ENCODE measurements around the gene PPFIBP1. TPM values are rescaled to one million over a fixed set of nuclear protein-coding genes. Genes with fewer than 3 reads are reported as not detected.
"Not testable (repeated sequence)": the region's sequence is repeated elsewhere in the genome, so short reads cannot be mapped to it uniquely, and the experiment has no call there.

Gene PPFIBP1
- total RNA-seq, 4 donors from 2014 or later: 135 to 199 (median 167) TPM

GRCh38 chr12:27631365-27631764 lies 107.4 kb downstream of the PPFIBP1 start:
- TF ChIP-seq POLR2A (IDR thresholded peaks at IDR 0.05): no peak
- no peak for TF ChIP-seq CTCF (IDR thresholded peaks at IDR 0.05)
- H3K27ac ChIP-seq: no peak overlapping the region
- H3K9me3 ChIP-seq: no peaks in the 10 kb centered on the region
- no peak for DNase-seq
- H3K27me3 ChIP-seq: no peaks in the 10 kb centered on the region
- peaks cover 0 to 3% of the 10 kb centered on the region in 2 donors for H3K4me1 ChIP-seq
- 95% methylated on average over 5 of the region's 5 CpGs for WGBS, 2 donors
- H3K36me3 ChIP-seq: no peaks in the 10 kb centered on the region
- intact Hi-C loops (cut with DNase I): no loop called here
- no peak overlapping the region for H3K4me3 ChIP-seq (replicated peaks in 1 of 3)

GRCh38 chr12:27631813-27632491 lies 107.9 kb downstream of the PPFIBP1 start:
- Histone ChIP-seq H3K27me3 (no peaks in the 10 kb centered on the region), H3K27ac (peak overlapping the region in 1 of 3 donors; percentile 14), H3K36me3 (no peaks in the 10 kb centered on the region), H3K9me3 (no peaks in the 10 kb centered on the region), H3K4me1 (no peaks in the 10 kb centered on the region), H3K4me3 (replicated peaks in 1 of 3) (no peak overlapping the region)
- WGBS, 2 donors: 76 to 83% methylated on average over 2 of the region's 2 CpGs
- DNase-seq: no peak
- intact Hi-C loops (cut with DNase I): no loop called here
- TF ChIP-seq POLR2A (IDR thresholded peaks at IDR 0.05) (no peak), CTCF (IDR thresholded peaks at IDR 0.05) (no peak)

DNA sequence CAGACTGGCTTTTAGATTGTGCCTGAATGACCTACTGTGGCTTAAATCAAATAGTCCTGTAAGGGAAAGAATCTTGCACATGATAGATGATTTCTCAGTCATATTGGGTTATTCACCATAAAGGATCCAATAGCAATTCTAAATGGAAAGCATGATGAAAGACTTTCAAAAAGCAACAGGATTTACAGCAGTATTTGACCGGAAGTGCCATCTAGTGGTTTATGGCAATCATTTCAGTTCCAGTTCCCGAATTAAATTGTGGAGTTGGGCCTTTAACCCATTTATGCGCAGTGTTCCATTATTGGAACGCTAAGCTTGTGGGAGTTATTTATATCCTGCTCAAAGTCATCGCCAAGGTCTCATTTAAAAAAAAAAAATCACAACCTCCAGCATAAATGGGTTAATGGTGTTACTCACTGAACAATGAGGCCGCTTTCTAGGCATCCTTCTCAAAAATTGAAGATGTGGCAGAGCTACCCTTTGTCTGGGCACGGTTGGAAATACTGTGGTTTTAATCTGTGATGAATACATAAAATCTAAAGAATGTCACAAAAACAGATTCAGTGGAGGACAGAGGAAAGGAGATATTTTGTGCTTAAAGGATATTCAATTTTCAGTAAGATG lies 111.5 kb downstream of the PPFIBP1 start:
- no peaks in the 10 kb centered on the region for H3K27me3 ChIP-seq
- intact Hi-C loops (cut with DNase I): no loop called here
- no peaks in the 10 kb centered on the region for H3K36me3 ChIP-seq
- H3K27ac ChIP-seq: no peak overlapping the region
- 60 to 69% methylated on average over 7 of the region's 7 CpGs for WGBS, 2 donors
- no peaks in the 10 kb centered on the region for H3K9me3 ChIP-seq
- peak in 5 of 6 experiments; percentile 45 to 80 (median 74) for TF ChIP-seq CTCF (IDR thresholded peaks at IDR 0.05)
- no peak for TF ChIP-seq POLR2A (IDR thresholded peaks at IDR 0.05)
- H3K4me1 ChIP-seq: peaks cover 4 to 9% of the 10 kb centered on the region in 2 donors
- H3K4me3 ChIP-seq (replicated peaks in 1 of 3): no peak overlapping the region
- DNase-seq: no peak

GRCh38 chr12:27636569-27636968 lies 112.6 kb downstream of the PPFIBP1 start:
- H3K9me3 ChIP-seq; DNase-seq; H3K27me3 ChIP-seq; H3K4me3 ChIP-seq (replicated peaks in 1 of 3); intact Hi-C loops (cut with DNase I); H3K36me3 ChIP-seq; H3K27ac ChIP-seq: not testable (repeated sequence)
- H3K4me1 ChIP-seq: peaks cover 15 to 17% of the 10 kb centered on the region in 2 donors
- 92 to 93% methylated on average over 4 of the region's 4 CpGs for WGBS, 2 donors

GRCh38 chr12:27637524-27637923 lies 113.5 kb downstream of the PPFIBP1 start:
- no peak for DNase-seq
- Histone ChIP-seq H3K4me3 (replicated peaks in 1 of 3) (no peak overlapping the region), H3K9me3 (no peaks in the 10 kb centered on the region), H3K27me3 (no peaks in the 10 kb centered on the region), H3K36me3 (no peaks in the 10 kb centered on the region), H3K4me1 (peaks cover 16 to 17% of the 10 kb centered on the region in 2 donors), H3K27ac (no peak overlapping the region)
- TF ChIP-seq POLR2A (IDR thresholded peaks at IDR 0.05): no peak
- no peak for TF ChIP-seq CTCF (IDR thresholded peaks at IDR 0.05)
- WGBS, 2 donors: 90 to 93% methylated on average over 1 of the region's 1 CpG
- intact Hi-C loops (cut with DNase I): no loop called here
